ENCODE data around the gene DGKD.
A peak's percentile ranks its signal among the peaks of the same experiment; 100 is the strongest.

Gene DGKD

GRCh38 chr2:233430081-233430480 lies 75.8 kb downstream of the DGKD start:
- no peak for DNase-seq

- DNase-seq = no peak
Measured at GRCh38 chr2:233430651-233431050, 76.4 kb downstream of the DGKD start.

GRCh38 chr2:233433029-233433428 lies 78.7 kb downstream of the DGKD start:
- no peak for DNase-seq

- no peak for DNase-seq
Measured at GRCh38 chr2:233433794-233434193, 79.5 kb downstream of the DGKD start.

- DNase-seq = no peak
Measured at GRCh38 chr2:233434666-233435330, 80.5 kb downstream of the DGKD start.

GRCh38 chr2:233435436-233436190 lies 81.3 kb downstream of the DGKD start:
- DNase-seq = no peak

- DNase-seq = no peak
Measured at GRCh38 chr2:233436191-233436581, 81.9 kb downstream of the DGKD start.

GRCh38 chr2:233436691-233437438 lies 82.6 kb downstream of the DGKD start:
- no peak for DNase-seq

GRCh38 chr2:233437439-233437955 lies 83.2 kb downstream of the DGKD start:
- DNase-seq = no peak

GRCh38 chr2:233438573-233439147 lies 84.4 kb downstream of the DGKD start:
- DNase-seq = no peak

- no peak for DNase-seq
Measured at GRCh38 chr2:233439191-233439590, 84.9 kb downstream of the DGKD start.

- no peak for DNase-seq
Measured at GRCh38 chr2:233440314-233440713, 86.0 kb downstream of the DGKD start.

GRCh38 chr2:233440714-233441113 lies 86.4 kb downstream of the DGKD start:
- DNase-seq = no peak

- no peak for DNase-seq
Measured at GRCh38 chr2:233441161-233442027, 87.1 kb downstream of the DGKD start.

- no peak for DNase-seq
Measured at GRCh38 chr2:233442028-233442310, 87.7 kb downstream of the DGKD start.

- DNase-seq = peak; percentile 85
Measured at GRCh38 chr2:233443511-233444183, 89.4 kb downstream of the DGKD start.

- DNase-seq = no peak
Measured at GRCh38 chr2:233444501-233444900, 90.2 kb downstream of the DGKD start.

- no peak for DNase-seq
Measured at GRCh38 chr2:233445152-233445830, 91.0 kb downstream of the DGKD start.

GRCh38 chr2:233446121-233446520 lies 91.8 kb downstream of the DGKD start:
- no peak for DNase-seq

- DNase-seq = no peak
Measured at GRCh38 chr2:233446606-233447305, 92.5 kb downstream of the DGKD start.
